OCI-LY7 (cell line): ENCODE measurements around the gene SLC8B1. TPM values are rescaled to one million over a fixed set of nuclear protein-coding genes. Genes with fewer than 3 reads are reported as not detected.
A peak's percentile ranks its signal among the peaks of the same experiment; 100 is the strongest.

Experiments used
- BruUV-seq: library from RNA; stranded (reverse); fragments of 400-500 nt; replicated peaks from 2 replicates; lab custom pipeline; 2021; lab: Mats Ljungman, UMichigan
- CTCF ChIA-PET: fragments of 300-600 bp; sonication (Branson Sonifier 250); formaldehyde crosslinking; loops from one replicate; lab custom pipeline; 2022; ENCODE audit warnings: antibody characterized with exemption; ENCODE audit not compliant: unreplicated experiment; lab: Charles Lee
- POLR2A ChIA-PET: fragments of 300-600 bp; sonication (Branson Sonifier 250); formaldehyde crosslinking; loops from one replicate; lab custom pipeline; 2022; ENCODE audit warnings: antibody characterized with exemption; lab: Charles Lee
- DNase-seq: peaks from one replicate; pipeline ENCODE4 v3.0.0-alpha.2; 2015; ENCODE audit warnings: low spot score
- H2AFZ ChIP-seq: fragments of 200-600 bp; sonication (generic), shearing (Covaris generic); 2 replicates; pipeline ENCODE4 v1.6.1; 2014; ENCODE audit warnings: mild to moderate bottlenecking, antibody characterized with exemption, low read length, moderate library complexity
- H3K27ac ChIP-seq: fragments of 200-600 bp; sonication (generic); 2 replicates; pipeline ENCODE4 v1.5.1; 2014; ENCODE audit warnings: mixed run types, low read depth, mild to moderate bottlenecking, moderate library complexity, low read length, inconsistent platforms; ENCODE audit not compliant: poor library complexity, severe bottlenecking
- H3K36me3 ChIP-seq: fragments of 200-600 bp; sonication (generic); 2 replicates; pipeline ENCODE4 v1.6.1; 2014; ENCODE audit warnings: mild to moderate bottlenecking, antibody characterized with exemption, low read length, moderate library complexity, mixed read lengths; ENCODE audit not compliant: insufficient read depth
- H3K4me1 ChIP-seq: fragments of 200-600 bp; sonication (generic); 2 replicates; pipeline ENCODE4 v1.5.1; 2014; ENCODE audit warnings: mild to moderate bottlenecking, low read length; ENCODE audit not compliant: insufficient read depth, poor library complexity, severe bottlenecking
- H3K4me2 ChIP-seq: fragments of 200-600 bp; sonication (generic); 2 replicates; pipeline ENCODE4 v1.6.1; 2014; ENCODE audit warnings: mild to moderate bottlenecking, low read length
- H3K4me3 ChIP-seq: fragments of 200-600 bp; sonication (generic); 2 replicates; pipeline ENCODE4 v1.5.1; 2014; ENCODE audit warnings: mild to moderate bottlenecking, low read depth, low read length; ENCODE audit not compliant: poor library complexity, severe bottlenecking
- H3K79me2 ChIP-seq: fragments of 200-600 bp; sonication (generic); 2 replicates; pipeline ENCODE4 v1.6.1; 2016; ENCODE audit warnings: low read depth, mild to moderate bottlenecking, low read length, moderate library complexity, mixed read lengths; ENCODE audit not compliant: insufficient read depth
- H3K9me2 ChIP-seq: fragments of 200-600 bp; sonication (generic); 2 replicates; pipeline ENCODE4 v1.6.1; 2016; ENCODE audit warnings: mild to moderate bottlenecking, low read length, mixed read lengths; ENCODE audit not compliant: insufficient read depth
- H3K9me3 ChIP-seq: fragments of 200-600 bp; sonication (generic); 2 replicates; pipeline ENCODE4 v1.6.1; 2014; ENCODE audit warnings: mild to moderate bottlenecking, mixed run types, low read length, mixed read lengths
- H4K20me1 ChIP-seq: fragments of 200-600 bp; sonication (generic); 2 replicates; pipeline ENCODE4 v1.6.1; 2014; ENCODE audit warnings: mild to moderate bottlenecking, antibody characterized with exemption, low read length, moderate library complexity, mixed read lengths; ENCODE audit not compliant: insufficient read depth
- CTCF ChIP-seq: fragments of 200-600 bp; sonication (generic); conservative IDR thresholded peaks from 2 replicates; pipeline ENCODE4 v1.5.1; 2014; ENCODE audit warnings: mild to moderate bottlenecking, antibody characterized with exemption, low read length, moderate library complexity, mixed read lengths
- EZH2phosphoT487 ChIP-seq: fragments of 200-600 bp; sonication (generic); IDR thresholded peaks from 2 replicates; pipeline ENCODE4 v1.6.1; 2018; ENCODE audit warnings: low read depth, borderline replicate concordance, mild to moderate bottlenecking, mixed run types, antibody characterized with exemption, low read length, moderate library complexity, mixed read lengths
- intact Hi-C: fragments of 100-400 bp; cut with micrococcal nuclease; formaldehyde crosslinking; loops from one replicate; pipeline ENCODE4 v1.10.0; 2022; ENCODE audit not compliant: unreplicated experiment
- total RNA-seq, 2 experiments: library from RNA; depleted of rRNA in 1 of 2; stranded (reverse); fragments of >200 nt in 1 of 2; shearing (Covaris generic) in 1 of 2; gene quantifications; 2 replicates each; pipeline ENCODE4 v1.2.3, GENCODE V29; 2014 to 2022

Gene SLC8B1
- total RNA-seq, 2 experiments from 2014 or later, result 47.1 to 57.2 TPM

GRCh38 chr12:113333877-113334785, 778 bp downstream of the SLC8B1 start:
- TSS peak; percentile 80 for BruUV-seq
- H3K79me2 ChIP-seq, result peaks cover 19% of the 10 kb centered on the region; the same call in 1 of the 2 replicates
- 0 out of 2 replicates have a peak, but pooled peaks cover 4% of the 10 kb centered on the region for H4K20me1 ChIP-seq
- peak; percentile 58 for DNase-seq
- H3K9me3 ChIP-seq, result no peaks in the 10 kb centered on the region
- TF ChIP-seq EZH2phosphoT487 (no peak), CTCF (no peak)
- CTCF ChIA-PET, result no interaction called here
- peak overlapping the region; percentile 74 for H3K27ac ChIP-seq
- peak overlapping the region; percentile 89 for H3K4me2 ChIP-seq
- intact Hi-C loops, result loop anchor here (5.0 kb wide), 1 partner anchor 137 kb away; no protein-coding TSS in a partner anchor
- H3K4me1 ChIP-seq, result peaks cover 26% of the 10 kb centered on the region
- peak overlapping the region; percentile 77 for H3K4me3 ChIP-seq
- peaks cover 37% of the 10 kb centered on the region for H3K36me3 ChIP-seq
- H3K9me2 ChIP-seq, result no peaks in the 10 kb centered on the region
- POLR2A ChIA-PET, result interaction anchor here (0.5 to 1.2 kb wide), 7 partner anchors 8 to 633 kb away, joined by 3 to 8 read pairs (median 4); no protein-coding TSS in a partner anchor
- H2AFZ ChIP-seq, result peak overlapping the region; percentile 27; the same call in 1 of the 2 replicates

- POLR2A ChIA-PET, result interaction anchor here (0.7 to 1.4 kb wide), 2 partner anchors 12 to 14 kb away, joined by 5 to 8 read pairs; no protein-coding TSS in a partner anchor
- CTCF ChIA-PET, result interaction anchor here (0.6 kb wide), 2 partner anchors 30 to 529 kb away, joined by 3 to 4 read pairs; no protein-coding TSS in a partner anchor
- no TSS peak for BruUV-seq
- Histone ChIP-seq H3K4me3 (peak overlapping the region; percentile 77), H3K36me3 (peaks cover 45% of the 10 kb centered on the region), H3K4me1 (peaks cover 26% of the 10 kb centered on the region), H3K27ac (peak overlapping the region; percentile 74), H3K9me3 (no peaks in the 10 kb centered on the region), H4K20me1 (0 out of 2 replicates have a peak, but pooled peaks cover 4% of the 10 kb centered on the region), H3K9me2 (no peaks in the 10 kb centered on the region), H3K79me2 (peaks cover 19% of the 10 kb centered on the region; the same call in 1 of the 2 replicates), H2AFZ (no peak overlapping the region), H3K4me2 (peak overlapping the region; percentile 89)
- TF ChIP-seq CTCF, result no peak
- no peak for TF ChIP-seq EZH2phosphoT487
- intact Hi-C loops, result loop anchor here (5.0 kb wide), 1 partner anchor 136 kb away; no protein-coding TSS in a partner anchor
- DNase-seq, result no peak
Observed at GRCh38 chr12:113333418-113333750, 1.5 kb downstream of the SLC8B1 start.
